Stimulated activated naive CD8-positive, alpha-beta T cell treated with anti-CD3 and anti-CD28 coated beads, Interleukin-15, Interleukin-2, amounts not matched to agents 100 ng/mL and 50 ng/mL, for 24 hours (primary cell): ENCODE results near the gene PODN.
A peak's percentile ranks its signal among the peaks of the same experiment; 100 is the strongest.

Experiments used
- H3K27ac Mint-ChIP-seq: one replicate; pipeline ENCODE4 v1.8.0; 2021; ENCODE audit warnings: mild to moderate bottlenecking, mixed read lengths
- H3K27me3 Mint-ChIP-seq: one replicate; pipeline ENCODE4 v1.8.0; 2021; ENCODE audit warnings: mixed read lengths
- H3K36me3 Mint-ChIP-seq: one replicate; pipeline ENCODE4 v1.8.0; 2021; ENCODE audit warnings: low read depth, mixed read lengths
- H3K4me1 Mint-ChIP-seq: one replicate; pipeline ENCODE4 v1.8.0; 2021; ENCODE audit warnings: low read depth, mixed read lengths
- H3K4me3 Mint-ChIP-seq: one replicate; pipeline ENCODE4 v1.8.0; 2021; ENCODE audit warnings: mild to moderate bottlenecking, mixed read lengths
- H3K9me3 Mint-ChIP-seq: one replicate; pipeline ENCODE4 v1.8.0; 2021; ENCODE audit warnings: mixed read lengths

PODN gene

GRCh38 chr1:53043271-53043670 is 18.7 kb upstream of the PODN start:
- Mint-ChIP-seq H3K4me1 (peaks cover 8% of the 10 kb centered on the region), H3K27ac (no peak overlapping the region), H3K36me3 (peaks cover 32% of the 10 kb centered on the region), H3K9me3 (no peaks in the 10 kb centered on the region), H3K4me3 (no peak overlapping the region), H3K27me3 (no peaks in the 10 kb centered on the region)

- Mint-ChIP-seq H3K9me3 (no peaks in the 10 kb centered on the region), H3K4me1 (peaks cover 8% of the 10 kb centered on the region), H3K36me3 (peaks cover 23% of the 10 kb centered on the region), H3K27me3 (no peaks in the 10 kb centered on the region), H3K27ac (no peak overlapping the region), H3K4me3 (no peak overlapping the region)
Measured at GRCh38 chr1:53044926-53045325, 17.1 kb upstream of the PODN start.

GRCh38 chr1:53046930-53047329 is 15.1 kb upstream of the PODN start:
- Mint-ChIP-seq H3K4me3 (no peak overlapping the region), H3K27ac (no peak overlapping the region), H3K9me3 (no peaks in the 10 kb centered on the region), H3K36me3 (peaks cover 21% of the 10 kb centered on the region), H3K27me3 (no peaks in the 10 kb centered on the region), H3K4me1 (peaks cover 8% of the 10 kb centered on the region)

GRCh38 chr1:53047737-53048736 is 14.0 kb upstream of the PODN start:
- H3K27me3 Mint-ChIP-seq: no peaks in the 10 kb centered on the region
- peak overlapping the region; percentile 28 for H3K27ac Mint-ChIP-seq
- peaks cover 26% of the 10 kb centered on the region for H3K36me3 Mint-ChIP-seq
- H3K4me3 Mint-ChIP-seq: no peak overlapping the region
- peaks cover 8% of the 10 kb centered on the region for H3K4me1 Mint-ChIP-seq
- no peaks in the 10 kb centered on the region for H3K9me3 Mint-ChIP-seq

GRCh38 chr1:53048960-53049573 is 12.9 kb upstream of the PODN start:
- peaks cover 36% of the 10 kb centered on the region for H3K36me3 Mint-ChIP-seq
- no peak overlapping the region for H3K27ac Mint-ChIP-seq
- H3K9me3 Mint-ChIP-seq: no peaks in the 10 kb centered on the region

GRCh38 chr1:53049574-53049967 is 12.4 kb upstream of the PODN start:
- no peaks in the 10 kb centered on the region for H3K27me3 Mint-ChIP-seq
- peaks cover 8% of the 10 kb centered on the region for H3K4me1 Mint-ChIP-seq
- no peaks in the 10 kb centered on the region for H3K9me3 Mint-ChIP-seq
- H3K36me3 Mint-ChIP-seq: peaks cover 37% of the 10 kb centered on the region
- no peak overlapping the region for H3K4me3 Mint-ChIP-seq
- no peak overlapping the region for H3K27ac Mint-ChIP-seq

More at GRCh38 chr1:53048960-53049573, 12.9 kb upstream of the PODN start:
- Mint-ChIP-seq H3K4me1 (peaks cover 8% of the 10 kb centered on the region), H3K27me3 (no peaks in the 10 kb centered on the region), H3K4me3 (no peak overlapping the region)

- no peaks in the 10 kb centered on the region for H3K9me3 Mint-ChIP-seq
- no peak overlapping the region for H3K27ac Mint-ChIP-seq
- peaks cover 37% of the 10 kb centered on the region for H3K36me3 Mint-ChIP-seq
- H3K4me1 Mint-ChIP-seq: peaks cover 8% of the 10 kb centered on the region
- no peaks in the 10 kb centered on the region for H3K27me3 Mint-ChIP-seq
- H3K4me3 Mint-ChIP-seq: no peak overlapping the region
Measured at GRCh38 chr1:53050310-53050709, 11.7 kb upstream of the PODN start.

- Mint-ChIP-seq H3K27ac (no peak overlapping the region), H3K36me3 (peaks cover 37% of the 10 kb centered on the region), H3K9me3 (no peaks in the 10 kb centered on the region), H3K27me3 (no peaks in the 10 kb centered on the region), H3K4me3 (no peak overlapping the region), H3K4me1 (peaks cover 8% of the 10 kb centered on the region)
Measured at GRCh38 chr1:53051676-53052075, 10.3 kb upstream of the PODN start.

- H3K4me1 Mint-ChIP-seq: no peaks in the 10 kb centered on the region
- H3K4me3 Mint-ChIP-seq: no peak overlapping the region
Measured at GRCh38 chr1:53057127-53057526, 4.9 kb upstream of the PODN start.

GRCh38 chr1:53060579-53060978 is 1.4 kb upstream of the PODN start:
- no peak overlapping the region for H3K27ac Mint-ChIP-seq
- H3K27me3 Mint-ChIP-seq: peaks cover 45% of the 10 kb centered on the region
- no peaks in the 10 kb centered on the region for H3K9me3 Mint-ChIP-seq
- H3K4me1 Mint-ChIP-seq: no peaks in the 10 kb centered on the region
- H3K4me3 Mint-ChIP-seq: no peak overlapping the region
- H3K36me3 Mint-ChIP-seq: no peaks in the 10 kb centered on the region

More at GRCh38 chr1:53057127-53057526, 4.9 kb upstream of the PODN start:
- Mint-ChIP-seq H3K9me3 (no peaks in the 10 kb centered on the region), H3K27ac (no peak overlapping the region), H3K36me3 (peaks cover 16% of the 10 kb centered on the region), H3K27me3 (peaks cover 22% of the 10 kb centered on the region)

- no peaks in the 10 kb centered on the region for H3K9me3 Mint-ChIP-seq
- no peak overlapping the region for H3K4me3 Mint-ChIP-seq
- H3K27me3 Mint-ChIP-seq: peaks cover 48% of the 10 kb centered on the region
- H3K36me3 Mint-ChIP-seq: no peaks in the 10 kb centered on the region
- H3K4me1 Mint-ChIP-seq: no peaks in the 10 kb centered on the region
- H3K27ac Mint-ChIP-seq: no peak overlapping the region
Measured at GRCh38 chr1:53061123-53061858, 722 bp upstream of the PODN start.

- H3K4me3 Mint-ChIP-seq: peak overlapping the region; percentile 17
- no peak overlapping the region for H3K27ac Mint-ChIP-seq
- no peaks in the 10 kb centered on the region for H3K9me3 Mint-ChIP-seq
- H3K36me3 Mint-ChIP-seq: no peaks in the 10 kb centered on the region
- H3K27me3 Mint-ChIP-seq: peaks cover 48% of the 10 kb centered on the region
- H3K4me1 Mint-ChIP-seq: no peaks in the 10 kb centered on the region
Measured at GRCh38 chr1:53062708-53063591, 937 bp downstream of the PODN start.

GRCh38 chr1:53063744-53064515 is 1.9 kb downstream of the PODN start:
- Mint-ChIP-seq H3K27me3 (peaks cover 48% of the 10 kb centered on the region), H3K27ac (no peak overlapping the region), H3K36me3 (no peaks in the 10 kb centered on the region), H3K4me1 (no peaks in the 10 kb centered on the region), H3K9me3 (no peaks in the 10 kb centered on the region), H3K4me3 (no peak overlapping the region)
